NT2/D1 (cell line): Measurements from ENCODE around the gene SLC2A4RG.

Experiments
- SUZ12 ChIP-seq: IDR thresholded peaks from 2 replicates; pipeline ENCODE4 v1.6.1; 2011; ENCODE audit not compliant: insufficient read length, insufficient read depth; ENCODE audit errors: extremely low read depth
- ZNF274 ChIP-seq: IDR thresholded peaks from 2 replicates; pipeline ENCODE4 v1.6.1; 2011; ENCODE audit warnings: mild to moderate bottlenecking, low read depth, low read length

DNA sequence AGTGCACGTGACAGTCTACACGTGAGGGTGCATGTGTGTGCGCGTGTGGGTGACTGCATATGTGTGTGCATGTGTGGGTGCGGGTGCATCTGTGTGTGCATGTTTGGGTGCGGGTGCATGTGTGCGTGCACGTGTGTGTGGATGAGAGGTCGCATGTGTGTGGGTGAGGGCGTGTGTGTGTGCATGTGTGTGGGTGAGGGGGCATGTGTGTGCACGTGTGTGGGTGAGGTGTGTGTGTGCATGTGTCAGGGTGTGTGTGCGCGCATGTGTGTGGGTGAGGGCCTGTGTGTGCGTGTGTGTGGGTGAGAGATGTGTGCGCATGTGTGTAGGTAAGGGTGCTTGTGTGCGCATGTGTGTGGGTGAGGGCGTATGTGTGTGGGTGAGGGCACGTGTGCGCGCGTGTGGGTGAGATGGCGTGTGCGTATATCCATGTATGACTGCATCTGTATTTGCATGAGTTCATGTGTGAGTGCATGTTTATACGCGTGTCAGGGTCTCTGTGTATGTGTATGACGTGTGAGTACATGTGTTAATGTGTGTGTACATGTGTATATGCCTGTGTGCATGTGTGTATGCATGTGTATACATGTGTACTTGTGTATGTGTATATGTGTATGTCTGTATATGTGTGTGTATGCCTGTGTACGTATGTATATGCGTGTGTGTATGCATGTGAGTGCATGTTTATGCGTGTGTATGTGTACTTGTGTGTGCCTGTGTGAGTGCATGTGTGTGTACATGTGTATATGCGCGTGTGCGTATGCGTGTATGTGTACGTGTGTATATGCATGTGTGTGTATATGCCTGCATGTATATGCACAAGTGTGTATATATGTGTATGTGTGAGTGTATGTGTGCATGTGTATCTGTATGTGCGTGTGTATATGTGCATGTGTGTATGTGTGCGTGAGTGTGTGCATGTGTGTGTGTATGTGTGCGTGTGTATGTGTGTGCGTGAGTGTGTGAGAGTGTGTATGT lies 7.2 kb upstream of the SLC2A4RG start:
- TF ChIP-seq SUZ12 (no peak), ZNF274 (no peak)
